ENCODE results near the gene EIF3B.

GRCh38 chr7:2381227-2381626 lies 26.6 kb downstream of the EIF3B start:
- TF ChIP-seq, protein P1, sequence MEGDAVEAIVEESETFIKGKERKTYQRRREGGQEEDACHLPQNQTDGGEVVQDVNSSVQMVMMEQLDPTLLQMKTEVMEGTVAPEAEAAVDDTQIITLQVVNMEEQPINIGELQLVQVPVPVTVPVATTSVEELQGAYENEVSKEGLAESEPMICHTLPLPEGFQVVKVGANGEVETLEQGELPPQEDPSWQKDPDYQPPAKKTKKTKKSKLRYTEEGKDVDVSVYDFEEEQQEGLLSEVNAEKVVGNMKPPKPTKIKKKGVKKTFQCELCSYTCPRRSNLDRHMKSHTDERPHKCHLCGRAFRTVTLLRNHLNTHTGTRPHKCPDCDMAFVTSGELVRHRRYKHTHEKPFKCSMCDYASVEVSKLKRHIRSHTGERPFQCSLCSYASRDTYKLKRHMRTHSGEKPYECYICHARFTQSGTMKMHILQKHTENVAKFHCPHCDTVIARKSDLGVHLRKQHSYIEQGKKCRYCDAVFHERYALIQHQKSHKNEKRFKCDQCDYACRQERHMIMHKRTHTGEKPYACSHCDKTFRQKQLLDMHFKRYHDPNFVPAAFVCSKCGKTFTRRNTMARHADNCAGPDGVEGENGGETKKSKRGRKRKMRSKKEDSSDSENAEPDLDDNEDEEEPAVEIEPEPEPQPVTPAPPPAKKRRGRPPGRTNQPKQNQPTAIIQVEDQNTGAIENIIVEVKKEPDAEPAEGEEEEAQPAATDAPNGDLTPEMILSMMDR (IDR thresholded peaks at IDR 0.05), result no peak
- no peak for TF ChIP-seq POLR2A (IDR thresholded peaks at IDR 0.05)

Measured in Peyer's patch (tissue), 4 donors.